DOHH2 (cell line): ENCODE measurements around the gene GOLT1A.

ENCODE experiments used
- H3F3A ChIP-seq: fragments of 200-600 bp; sonication (generic), shearing (Covaris generic); 2 replicates; pipeline ENCODE4 v1.6.0; 2016; ENCODE audit warnings: antibody characterized with exemption, mild to moderate bottlenecking; ENCODE audit not compliant: control insufficient read depth, insufficient read depth
- H3K27ac ChIP-seq: fragments of 200-600 bp; sonication (generic); 2 replicates; pipeline ENCODE4 v1.5.1; 2014; ENCODE audit warnings: low read depth, mild to moderate bottlenecking, low read length, moderate library complexity
- H3K27me3 ChIP-seq: fragments of 200-600 bp; sonication (generic); 2 replicates; pipeline ENCODE4 v1.6.1; 2014; ENCODE audit warnings: mild to moderate bottlenecking, low read length, mixed read lengths; ENCODE audit not compliant: control insufficient read depth
- H3K36me3 ChIP-seq: fragments of 200-600 bp; sonication (generic); 2 replicates; pipeline ENCODE4 v1.6.1; 2014; ENCODE audit warnings: mild to moderate bottlenecking, low read length, moderate library complexity, mixed read lengths; ENCODE audit not compliant: control insufficient read depth
- H3K4me1 ChIP-seq: fragments of 200-600 bp; sonication (generic); 2 replicates; pipeline ENCODE4 v1.6.1; 2014; ENCODE audit warnings: mild to moderate bottlenecking, low read length, mixed read lengths; ENCODE audit not compliant: control insufficient read depth
- H3K4me2 ChIP-seq: fragments of 200-600 bp; sonication (generic); 2 replicates; pipeline ENCODE4 v1.6.0; 2014; ENCODE audit warnings: mild to moderate bottlenecking, low read length, moderate library complexity
- H3K4me3 ChIP-seq: fragments of 200-600 bp; sonication (generic); 2 replicates; pipeline ENCODE4 v1.5.1; 2014; ENCODE audit warnings: mild to moderate bottlenecking, low read length, mixed read lengths
- H3K79me2 ChIP-seq: fragments of 200-600 bp; sonication (generic); 2 replicates; pipeline ENCODE4 v1.6.1; 2014; ENCODE audit warnings: mild to moderate bottlenecking, low read length, mixed read lengths; ENCODE audit not compliant: control insufficient read depth
- H3K9me2 ChIP-seq: fragments of 200-600 bp; sonication (generic); replicated peaks from 2 replicates; pipeline ENCODE4 v1.6.1; 2014; ENCODE audit warnings: mild to moderate bottlenecking, low read length, mixed read lengths; ENCODE audit not compliant: control insufficient read depth
- H3K9me3 ChIP-seq: fragments of 200-600 bp; sonication (generic); 2 replicates; pipeline ENCODE4 v1.6.1; 2014; ENCODE audit warnings: antibody characterized with exemption, low read length, mixed read lengths; ENCODE audit not compliant: control insufficient read depth, insufficient read depth
- H4K20me1 ChIP-seq: fragments of 200-600 bp; sonication (generic); 2 replicates; pipeline ENCODE4 v1.6.0; 2014; ENCODE audit warnings: low read depth, mild to moderate bottlenecking, antibody characterized with exemption, low read length, moderate library complexity; ENCODE audit not compliant: control insufficient read depth, insufficient read depth
- CTCF ChIP-seq: fragments of 200-600 bp; sonication (generic); IDR thresholded peaks from one replicate; pipeline ENCODE4 v1.5.1; 2014; ENCODE audit warnings: antibody characterized with exemption, mild to moderate bottlenecking, low read depth, low read length; ENCODE audit not compliant: poor library complexity, severe bottlenecking
- EZH2phosphoT487 ChIP-seq: fragments of 200-600 bp; sonication (generic); IDR thresholded peaks from 2 replicates; pipeline ENCODE4 v1.6.1; 2017; ENCODE audit warnings: borderline replicate concordance, mild to moderate bottlenecking, antibody characterized with exemption, low read length, moderate library complexity, mixed read lengths

Gene GOLT1A

DNA sequence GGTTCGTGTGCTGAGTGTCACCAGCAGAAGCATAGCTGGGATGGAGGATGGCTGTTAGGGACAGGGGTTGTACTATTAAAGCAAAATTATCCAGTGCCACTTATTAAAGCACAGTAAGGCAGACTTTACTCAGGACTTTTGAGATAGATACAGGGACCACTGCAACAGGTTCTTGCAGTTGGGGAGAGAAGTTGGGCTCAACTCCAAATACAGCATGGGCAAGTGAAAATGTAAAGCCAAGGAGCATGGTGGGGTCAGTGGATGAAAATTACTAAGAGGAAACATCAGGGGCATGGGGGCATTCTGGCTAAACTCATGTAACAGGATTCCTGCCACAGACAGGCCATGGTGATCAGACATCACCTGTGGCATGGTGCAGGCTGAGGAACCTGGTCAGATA lies 32.7 kb downstream of the GOLT1A start:
- Histone ChIP-seq H3K4me3 (no peak overlapping the region), H3K36me3 (no peaks in the 10 kb centered on the region), H3K79me2 (no peaks in the 10 kb centered on the region), H3K27me3 (peaks cover 6% of the 10 kb centered on the region; the same call in 1 of the 2 replicates), H3K9me3 (no peaks in the 10 kb centered on the region), H4K20me1 (no peaks in the 10 kb centered on the region), H3F3A (no peaks in the 10 kb centered on the region), H3K27ac (no peak overlapping the region), H3K4me2 (no peak overlapping the region), H3K9me2 (no peaks in the 10 kb centered on the region), H3K4me1 (no peaks in the 10 kb centered on the region)
- no peak for TF ChIP-seq EZH2phosphoT487
- no peak for TF ChIP-seq CTCF

- no peak overlapping the region for H3K4me2 ChIP-seq
- peaks cover 6% of the 10 kb centered on the region; the same call in 1 of the 2 replicates for H3K27me3 ChIP-seq
- H3F3A ChIP-seq: no peaks in the 10 kb centered on the region
- no peak for TF ChIP-seq EZH2phosphoT487
- TF ChIP-seq CTCF: no peak
- H3K9me3 ChIP-seq: no peaks in the 10 kb centered on the region
- H3K4me3 ChIP-seq: no peak overlapping the region
- H4K20me1 ChIP-seq: no peaks in the 10 kb centered on the region
- no peaks in the 10 kb centered on the region for H3K4me1 ChIP-seq
- H3K9me2 ChIP-seq: no peaks in the 10 kb centered on the region
- H3K36me3 ChIP-seq: no peaks in the 10 kb centered on the region
- no peaks in the 10 kb centered on the region for H3K79me2 ChIP-seq
- H3K27ac ChIP-seq: no peak overlapping the region
Measured at GRCh38 chr1:204180133-204180532, 33.7 kb downstream of the GOLT1A start.

GRCh38 chr1:204178487-204179281 lies 35.1 kb downstream of the GOLT1A start:
- Histone ChIP-seq H3K4me3 (no peak overlapping the region), H3K4me2 (no peak overlapping the region), H3K27me3 (peaks cover 6% of the 10 kb centered on the region; the same call in 1 of the 2 replicates)

More at GRCh38 chr1:204178487-204179281, 35.1 kb downstream of the GOLT1A start:
- no peaks in the 10 kb centered on the region for H3F3A ChIP-seq
- H3K36me3 ChIP-seq: no peaks in the 10 kb centered on the region
- no peak for TF ChIP-seq CTCF
- no peak for TF ChIP-seq EZH2phosphoT487
- no peaks in the 10 kb centered on the region for H3K4me1 ChIP-seq
- H3K9me3 ChIP-seq: no peaks in the 10 kb centered on the region
- H3K9me2 ChIP-seq: no peaks in the 10 kb centered on the region
- no peak overlapping the region for H3K27ac ChIP-seq
- H4K20me1 ChIP-seq: no peaks in the 10 kb centered on the region
- H3K79me2 ChIP-seq: no peaks in the 10 kb centered on the region
